ENCODE measurements around the gene CHCHD3.
"Not testable (repeated sequence)": the region's sequence is repeated elsewhere in the genome, so short reads cannot be mapped to it uniquely, and the experiment has no call there.

Gene CHCHD3

DNA sequence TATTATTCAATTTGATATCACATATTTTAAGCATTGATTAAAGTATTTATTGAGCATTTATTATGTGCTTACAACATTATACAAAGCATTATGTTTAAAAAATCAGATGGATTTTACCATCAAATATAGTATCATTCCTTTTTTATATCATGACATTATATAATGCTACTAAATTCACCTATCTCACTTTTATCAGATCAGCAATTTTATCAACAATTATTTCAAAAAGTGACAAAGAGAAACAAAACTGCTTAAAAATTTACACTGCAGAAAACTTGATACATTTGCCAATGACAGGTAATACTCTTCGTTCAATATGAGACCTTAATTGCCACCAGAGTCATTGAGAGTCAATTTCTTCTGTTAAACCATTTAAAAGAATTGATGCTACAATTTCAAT, 82.0 kb downstream of the CHCHD3 start:
- DNase-seq: no peak

DNA sequence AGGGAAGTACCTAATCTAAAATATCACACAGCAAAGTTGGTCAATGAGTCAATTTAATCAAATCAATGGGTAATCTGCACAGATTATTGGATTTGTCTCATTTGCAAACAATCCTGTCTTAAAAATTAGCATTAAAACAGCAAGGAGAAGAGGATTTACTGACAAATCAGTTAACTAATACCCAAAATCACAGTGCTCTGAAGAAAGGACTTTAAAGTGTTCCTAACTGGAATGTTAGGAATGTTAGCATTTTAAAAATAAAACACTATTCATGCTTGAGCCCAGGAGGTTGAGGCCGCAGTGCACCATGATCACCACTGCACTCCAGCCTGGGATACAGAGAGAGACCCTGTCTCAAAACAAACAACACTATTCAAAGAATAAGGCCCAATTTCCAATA, 83.1 kb downstream of the CHCHD3 start:
- peak; percentile 20 for DNase-seq

DNA sequence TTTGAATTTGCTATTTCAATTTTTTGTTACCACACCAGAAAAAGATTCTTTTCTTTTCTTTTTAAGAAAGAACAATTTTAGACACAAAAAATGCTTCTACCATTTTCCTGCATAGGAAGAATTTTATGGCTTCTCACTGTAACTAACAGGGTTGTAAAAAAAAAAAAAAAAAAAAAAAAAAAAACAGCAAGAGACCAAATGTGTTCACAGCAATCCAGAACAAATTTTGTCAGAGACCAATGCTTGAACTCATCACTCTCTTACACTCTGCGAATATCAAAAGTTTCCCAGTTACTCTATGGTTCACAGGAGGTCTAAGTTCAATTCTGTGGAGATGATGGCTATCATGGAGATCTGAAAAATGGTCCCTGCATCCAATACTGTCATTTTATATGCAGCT, 84.4 kb downstream of the CHCHD3 start:
- DNase-seq: no peak

DNA sequence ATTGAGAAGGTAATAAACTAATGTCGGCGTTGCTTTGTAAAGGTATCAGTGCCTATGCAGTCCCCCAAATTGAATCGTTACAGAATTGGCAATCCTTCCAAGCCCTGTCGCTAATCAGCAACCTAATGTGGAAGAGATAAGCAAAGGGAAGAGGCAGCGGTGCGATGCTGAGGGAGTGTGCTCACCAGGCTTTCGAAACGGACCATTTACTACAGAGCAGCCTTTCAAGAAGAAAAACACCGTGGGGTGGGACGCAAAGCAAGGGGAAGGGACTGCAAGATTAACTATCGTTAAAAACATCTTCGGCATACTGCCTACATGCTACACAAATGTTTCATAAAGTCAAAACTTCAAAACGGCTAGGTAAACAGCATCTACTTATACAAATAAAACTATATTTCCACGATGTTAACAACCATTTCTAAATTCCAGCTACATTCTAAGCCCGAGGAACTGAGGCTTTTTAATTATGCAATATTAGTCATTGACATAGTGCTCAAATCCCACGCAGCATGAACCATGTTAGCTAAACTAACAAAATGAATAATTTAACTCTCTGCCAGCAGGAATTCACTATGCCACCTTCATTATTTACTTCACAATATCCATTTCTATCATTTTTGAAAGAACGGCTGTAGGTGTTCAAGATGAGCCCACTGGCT, 85.2 kb downstream of the CHCHD3 start:
- no peak for DNase-seq

DNA sequence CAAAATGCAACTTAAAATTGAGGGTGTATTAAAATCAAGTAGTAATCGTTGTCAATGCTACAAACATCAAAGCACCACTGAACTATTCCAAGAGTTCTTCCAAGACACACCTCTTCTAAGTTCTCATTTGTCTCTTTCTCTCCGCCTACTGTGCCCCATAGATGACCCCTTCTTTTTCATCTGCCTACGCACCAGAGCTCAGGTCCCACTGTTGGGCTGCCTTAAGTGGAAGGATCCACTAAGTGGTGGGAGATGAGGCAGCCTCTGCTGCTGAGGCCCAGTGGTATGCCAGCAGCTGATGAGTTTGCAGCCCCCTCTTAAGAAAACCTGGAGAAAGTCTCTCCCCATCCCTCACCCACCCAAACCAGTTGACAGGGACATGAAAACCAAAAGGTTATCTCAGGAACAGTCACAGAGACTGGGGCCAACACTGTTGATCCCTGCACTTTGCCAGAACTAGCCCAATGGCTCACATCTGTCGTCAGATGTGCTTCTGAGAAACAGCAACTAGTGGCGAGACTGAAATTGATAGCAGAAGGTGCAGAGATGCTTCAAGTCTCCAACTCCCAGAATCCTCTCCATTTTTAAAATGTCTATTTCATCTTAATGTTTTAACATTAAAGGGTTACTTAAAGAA, 88.4 kb downstream of the CHCHD3 start:
- DNase-seq: no peak

DNA sequence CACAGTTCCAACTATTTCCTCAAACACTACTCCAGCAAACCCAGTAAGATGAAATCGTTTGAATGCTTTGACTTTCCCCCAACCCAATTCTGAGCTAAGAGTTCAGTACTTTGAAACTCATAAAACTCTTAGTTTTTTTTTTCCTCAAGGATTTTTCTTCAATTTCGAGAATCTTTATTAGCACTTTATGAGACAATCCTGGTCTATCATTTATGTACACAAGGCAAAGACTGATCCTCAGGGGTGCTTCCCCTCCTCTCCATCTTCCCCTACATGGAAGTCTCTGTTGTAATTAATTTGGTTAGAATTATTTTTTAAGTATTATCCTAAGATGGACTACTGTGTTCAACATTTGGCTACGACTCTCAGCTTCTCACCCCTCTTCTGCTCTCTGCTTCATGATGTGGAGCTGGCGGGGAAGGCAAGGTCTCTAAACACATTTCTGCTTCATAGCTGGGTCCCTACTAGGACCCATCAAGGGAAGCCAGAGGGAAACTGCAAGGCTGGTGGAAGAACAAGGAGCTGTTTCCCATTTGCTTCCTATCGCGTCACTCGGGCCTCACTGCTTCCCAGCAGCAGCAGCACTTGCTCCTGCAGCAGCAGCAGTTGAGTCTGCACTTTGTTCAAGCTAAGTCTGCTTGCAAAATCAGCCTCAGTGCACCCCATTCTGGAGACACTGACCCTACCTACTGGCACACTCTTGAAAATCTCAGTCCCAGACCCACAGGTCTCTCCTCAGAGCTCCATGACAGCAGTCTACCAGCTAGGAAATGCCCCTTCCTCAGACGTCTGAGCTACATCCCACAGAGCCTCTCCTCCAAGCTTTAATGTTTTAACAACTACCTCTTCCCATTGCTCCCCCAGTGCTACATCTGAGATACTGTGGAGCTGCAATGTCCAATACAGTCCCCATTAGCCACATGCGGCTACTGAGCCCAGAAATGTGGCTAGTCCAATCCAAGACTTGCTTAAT, 90.0 kb downstream of the CHCHD3 start:
- DNase-seq: no peak

DNA sequence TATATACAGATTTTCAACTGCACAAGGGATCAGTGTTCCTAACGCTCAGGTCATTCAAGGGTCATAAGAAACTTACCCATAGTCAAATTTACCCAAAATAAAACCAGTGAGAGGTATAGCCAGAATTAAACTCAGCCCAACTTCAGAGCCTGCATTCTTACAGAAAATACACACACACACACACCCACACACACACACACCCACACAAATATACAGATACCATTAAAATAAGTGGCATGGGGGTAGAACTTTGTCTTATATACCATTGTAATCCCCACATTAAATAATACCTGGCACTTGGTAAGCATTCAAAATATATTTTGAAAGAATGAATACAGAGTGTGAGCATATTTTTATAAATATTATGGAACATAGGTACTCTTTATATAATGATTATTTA, 93.8 kb downstream of the CHCHD3 start:
- DNase-seq: no peak

DNA sequence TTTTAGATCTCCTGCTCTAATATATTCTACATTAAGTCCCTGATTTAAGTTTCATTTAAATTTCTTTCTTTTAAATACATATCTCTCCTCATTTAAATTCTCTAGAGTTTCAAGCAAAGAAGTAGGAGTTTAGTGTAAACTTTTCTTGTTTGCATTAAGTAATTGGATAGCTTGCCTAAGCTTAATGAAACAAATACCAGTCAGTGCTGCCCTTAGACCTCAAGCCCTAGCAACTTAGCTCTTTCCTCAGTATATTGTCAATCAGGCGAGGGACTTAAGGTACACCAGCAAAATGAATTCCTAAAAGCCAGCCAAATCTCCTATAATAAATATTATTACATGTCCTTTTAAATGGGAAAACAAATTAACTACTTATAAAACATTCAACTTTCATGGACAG, 101.5 kb downstream of the CHCHD3 start:
- DNase-seq: no peak

DNA sequence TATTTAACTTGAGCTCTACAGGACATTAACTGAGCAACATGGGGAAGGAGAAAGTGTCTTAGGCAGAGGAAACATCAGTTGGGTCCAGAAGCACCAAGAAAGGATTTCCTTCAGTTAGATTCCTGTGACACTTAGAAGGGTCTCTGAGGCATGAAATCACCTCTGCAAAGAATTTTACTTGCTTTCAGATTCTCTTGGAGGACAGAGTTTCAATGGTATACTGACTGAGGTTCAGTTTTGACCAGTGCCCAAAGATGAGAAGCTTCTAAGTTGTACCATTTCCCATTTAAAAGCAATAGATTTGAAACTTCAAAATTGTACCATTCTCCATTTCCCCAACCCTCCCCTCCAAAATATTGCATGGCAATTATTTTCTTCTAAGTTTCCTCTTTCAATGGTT, 102.4 kb downstream of the CHCHD3 start:
- DNase-seq: no peak

DNA sequence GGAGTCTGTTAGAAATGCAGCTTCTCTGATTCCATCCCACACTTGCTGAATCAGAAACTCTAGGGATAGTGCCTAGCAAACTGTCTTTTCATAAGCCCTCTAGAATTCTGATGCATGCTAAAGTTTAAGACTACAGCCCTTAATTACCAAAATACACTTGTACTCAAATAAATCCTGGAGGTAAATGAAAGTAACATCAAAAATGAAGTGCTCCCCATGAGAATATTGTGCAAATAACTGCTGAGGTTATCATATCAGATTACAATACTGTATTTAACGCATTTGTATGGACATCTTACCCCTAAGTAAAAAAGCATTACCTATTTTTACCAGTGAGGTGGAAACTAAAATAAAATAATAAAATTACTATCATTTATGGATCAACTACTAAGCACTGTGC, 104.7 kb downstream of the CHCHD3 start:
- no peak for DNase-seq

DNA sequence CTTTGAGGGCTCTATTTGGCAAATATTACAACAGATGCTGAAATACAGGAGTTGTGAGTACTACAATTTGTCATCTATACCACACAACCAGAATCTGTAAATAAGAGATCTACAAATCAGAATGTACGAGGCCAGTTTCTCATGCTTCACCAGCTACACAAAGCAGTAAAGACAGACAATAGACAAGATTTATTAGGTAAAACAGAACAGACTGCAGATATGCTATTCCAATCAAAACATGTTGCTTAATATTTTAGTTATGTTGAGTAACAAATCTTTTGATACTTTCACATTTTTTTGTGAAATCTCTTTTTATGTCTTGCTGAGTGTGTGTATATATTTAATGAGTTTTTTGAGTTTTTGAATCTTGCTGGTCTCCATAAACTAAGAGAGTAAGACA, 109.1 kb downstream of the CHCHD3 start:
- DNase-seq: no peak

DNA sequence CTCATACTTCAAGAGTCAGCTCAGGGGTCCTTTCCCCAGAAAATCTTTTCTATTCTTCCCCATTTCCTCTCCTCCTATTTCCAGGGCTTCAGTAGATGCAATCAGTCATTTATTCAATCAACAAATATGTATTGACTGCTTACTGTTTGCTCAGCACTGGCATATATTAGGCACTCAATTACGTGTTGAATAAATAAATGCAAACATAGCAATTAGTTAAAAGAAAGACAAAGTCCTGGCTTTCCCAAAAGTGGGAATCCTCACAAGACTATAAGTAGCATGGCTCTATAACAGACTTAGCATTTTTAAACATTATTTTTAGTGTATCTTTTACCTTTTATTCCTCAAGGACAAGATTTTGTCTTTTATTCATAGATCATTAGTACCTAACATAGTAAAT, 111.6 kb downstream of the CHCHD3 start:
- DNase-seq: no peak

DNA sequence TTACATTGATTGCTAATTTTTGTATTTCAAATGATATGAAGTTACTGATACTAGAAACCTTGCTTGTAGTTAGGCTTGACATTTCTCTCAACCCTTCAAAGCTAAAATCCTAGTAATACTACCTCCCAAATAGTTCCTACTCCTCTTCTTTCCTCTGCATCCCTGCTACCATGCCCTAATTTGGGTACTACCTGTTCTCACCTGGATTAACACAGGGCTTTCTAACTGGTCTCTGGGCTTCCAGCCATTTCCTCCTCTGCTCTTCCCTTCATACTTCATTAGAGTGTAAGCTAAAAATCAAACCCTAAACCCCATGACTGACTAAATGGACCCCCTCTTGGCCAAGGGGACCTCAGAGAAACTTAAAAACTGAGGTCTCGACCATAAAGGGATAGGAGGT, 112.4 kb downstream of the CHCHD3 start:
- no peak for DNase-seq

DNA sequence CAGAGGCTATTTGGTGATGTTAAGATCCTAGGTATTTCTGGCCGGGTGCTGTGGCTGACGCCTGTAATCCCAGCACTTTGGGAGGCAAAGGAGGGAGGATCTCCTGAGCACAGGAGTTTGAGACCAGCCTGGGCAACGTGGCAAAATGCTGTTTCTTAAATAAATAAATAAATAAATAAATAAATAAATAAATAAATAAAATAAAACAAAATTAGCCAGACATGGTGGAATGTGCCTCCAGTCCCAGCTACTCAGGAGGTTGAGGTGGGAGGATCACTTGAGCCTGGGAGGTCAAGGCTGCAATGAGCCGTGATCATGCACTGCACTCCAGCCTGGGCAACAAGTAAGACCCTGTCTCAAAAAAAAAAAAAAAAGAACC, 114.4 kb downstream of the CHCHD3 start:
- DNase-seq: not testable (repeated sequence)

DNA sequence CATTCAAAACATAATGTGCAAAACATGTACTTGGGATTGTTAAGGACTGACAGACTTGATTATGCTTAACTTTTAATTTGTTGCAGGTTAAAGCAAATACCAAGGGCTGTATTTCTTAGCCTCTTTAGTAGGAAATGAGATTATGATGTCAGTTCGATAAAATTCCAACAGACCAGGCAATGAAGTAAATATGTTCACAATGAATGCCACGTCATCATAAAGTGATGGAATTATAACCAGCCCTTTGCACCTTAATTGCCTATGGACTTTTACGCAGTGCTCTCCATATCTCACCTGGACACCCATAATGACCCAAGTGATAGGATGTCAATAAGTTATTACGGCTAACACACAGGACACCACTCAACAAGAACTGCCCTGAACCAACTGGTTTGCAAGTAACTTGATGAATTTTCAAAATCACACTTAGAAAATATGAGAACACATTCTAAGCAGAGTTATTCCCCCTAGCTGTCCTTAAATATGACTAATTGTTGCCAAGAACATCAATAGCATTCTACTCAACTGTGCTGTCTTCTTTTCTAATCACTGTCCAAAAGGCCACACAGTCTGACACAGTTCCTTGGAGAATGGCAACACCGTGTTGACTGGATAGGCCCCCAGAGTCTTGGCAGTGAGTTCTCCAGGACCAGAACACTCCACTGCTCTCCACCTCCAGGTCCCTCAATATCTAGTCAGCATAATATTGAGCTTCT, 115.0 kb downstream of the CHCHD3 start:
- peak; percentile 31 for DNase-seq

DNA sequence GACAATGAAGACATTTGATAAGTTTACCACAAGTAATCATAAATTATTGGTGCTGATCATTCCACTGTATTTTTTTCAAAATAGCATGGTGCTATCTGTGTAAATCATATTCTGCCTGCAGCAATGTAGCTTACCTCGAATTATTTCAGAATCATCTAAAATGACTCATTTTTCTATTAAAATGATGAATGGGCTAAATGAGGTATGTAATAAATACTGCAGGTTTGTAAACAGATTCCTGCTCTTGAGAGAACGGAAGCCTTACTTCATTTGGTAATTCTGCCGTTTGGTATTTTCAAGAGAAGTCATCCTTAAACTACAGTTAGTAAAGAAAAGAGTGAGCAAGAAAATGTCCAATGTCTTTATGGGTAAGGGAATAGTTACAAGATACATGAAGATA, 115.9 kb downstream of the CHCHD3 start:
- no peak for DNase-seq

DNA sequence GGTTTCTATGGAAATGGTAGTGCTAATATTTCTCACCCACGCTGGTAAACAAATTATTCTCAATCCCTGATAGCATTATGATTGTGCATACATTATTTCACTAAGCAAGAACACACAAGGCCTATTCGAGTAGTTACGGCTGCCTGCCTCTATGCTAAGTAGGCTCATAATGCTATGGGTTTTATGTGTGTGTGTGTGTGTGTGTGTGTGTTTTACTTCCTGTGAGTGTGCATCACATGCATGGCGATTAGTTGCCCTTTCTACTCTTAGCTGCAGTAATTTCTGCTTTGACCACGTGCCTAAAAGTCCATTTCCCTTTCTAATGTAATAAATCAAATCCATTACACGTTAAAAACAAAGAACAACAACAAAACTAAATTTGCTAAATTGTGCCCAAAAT, 117.0 kb downstream of the CHCHD3 start:
- DNase-seq: no peak

DNA sequence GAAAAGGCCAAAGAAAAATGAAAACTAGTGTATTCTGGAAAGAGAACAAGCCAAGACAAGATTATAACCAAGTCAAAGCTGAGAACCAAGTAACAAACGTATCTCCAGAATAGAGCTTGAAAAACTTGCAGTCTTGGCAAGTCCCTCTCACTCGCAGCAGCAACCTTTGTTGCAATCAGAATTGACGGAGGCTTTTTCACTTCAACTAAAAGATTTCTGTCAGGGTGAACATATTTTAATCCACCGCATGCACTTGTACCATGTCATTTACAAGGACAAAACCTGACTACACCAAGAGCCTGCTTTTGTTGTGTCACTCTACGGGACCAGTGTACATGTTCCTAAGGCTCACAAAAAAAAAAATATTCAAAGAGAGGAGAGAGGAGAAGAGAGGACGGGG, 122.0 kb downstream of the CHCHD3 start:
- no peak for DNase-seq

DNA sequence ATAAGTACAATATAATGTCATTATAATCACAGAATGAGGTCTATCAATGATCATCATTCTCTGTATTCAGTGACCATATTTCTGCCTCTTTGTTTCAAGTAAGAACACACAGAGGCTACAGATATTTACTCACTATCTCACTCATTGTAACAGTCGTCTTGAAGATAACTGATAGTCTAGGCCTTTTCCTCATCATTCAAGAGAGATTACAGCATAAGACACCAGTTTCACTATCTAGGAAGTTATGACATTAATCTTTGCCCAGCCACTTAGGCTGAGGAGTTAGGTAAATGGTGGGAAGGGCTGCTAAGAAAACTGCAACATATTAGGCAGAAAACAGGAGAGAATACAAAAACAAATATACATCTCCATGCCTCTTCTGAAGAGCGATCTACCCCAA, 125.3 kb downstream of the CHCHD3 start:
- DNase-seq: no peak

DNA sequence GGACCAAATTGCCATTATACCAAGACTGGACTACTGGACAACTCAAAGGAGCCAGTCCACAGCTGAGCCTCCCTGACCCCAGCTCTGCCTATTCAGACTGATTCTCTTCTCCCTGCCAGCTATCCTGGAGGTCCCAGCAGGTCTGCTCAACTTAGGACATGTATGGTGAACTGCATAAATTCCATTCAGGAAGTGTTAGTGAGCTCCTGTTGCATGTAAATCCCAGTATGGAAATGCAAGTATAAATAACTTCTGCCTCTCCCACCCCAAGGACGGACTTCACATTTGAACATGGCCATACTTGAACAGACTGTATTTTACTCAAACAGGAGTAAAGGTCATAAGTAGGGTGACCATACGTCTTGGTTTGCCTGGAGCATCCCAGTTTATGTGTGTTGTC, 128.4 kb downstream of the CHCHD3 start:
- no peak for DNase-seq

DNA sequence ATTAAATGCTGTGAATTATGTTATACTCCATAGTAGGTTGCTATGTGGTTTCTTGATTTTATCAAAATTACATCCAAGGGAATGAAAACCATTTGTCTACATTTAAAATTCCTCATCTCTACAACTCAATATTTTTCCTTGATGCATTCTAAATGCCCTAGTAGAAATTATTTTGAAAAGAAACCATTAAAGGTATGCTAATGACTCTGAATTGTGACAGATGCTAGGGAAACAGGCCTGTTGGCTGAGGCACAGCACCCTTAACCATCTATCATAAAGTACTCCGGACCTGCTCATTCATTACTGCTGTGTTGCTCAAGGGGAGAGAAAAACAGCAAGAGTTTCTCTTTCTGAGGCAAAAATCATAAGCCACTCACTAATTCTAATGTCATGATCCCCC, 131.2 kb downstream of the CHCHD3 start:
- DNase-seq: no peak

DNA sequence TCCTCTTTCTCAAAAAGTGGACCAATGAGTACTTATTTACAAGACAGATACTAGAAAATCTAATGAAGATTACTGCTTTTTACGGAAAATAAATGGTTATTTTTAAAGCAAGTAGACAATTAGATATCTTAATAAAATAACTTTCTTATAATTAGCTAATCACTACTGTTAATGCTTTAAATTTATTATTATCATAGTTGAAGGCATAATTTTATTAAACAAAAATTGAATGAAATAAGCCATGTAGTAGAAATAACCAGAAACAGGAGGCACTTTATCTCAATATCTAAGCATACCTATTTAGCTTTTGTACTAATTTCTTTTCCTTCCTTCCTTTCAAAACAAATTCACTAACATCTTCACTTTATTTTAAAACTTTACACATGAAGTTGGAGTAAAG, 134.9 kb downstream of the CHCHD3 start:
- no peak for DNase-seq

DNA sequence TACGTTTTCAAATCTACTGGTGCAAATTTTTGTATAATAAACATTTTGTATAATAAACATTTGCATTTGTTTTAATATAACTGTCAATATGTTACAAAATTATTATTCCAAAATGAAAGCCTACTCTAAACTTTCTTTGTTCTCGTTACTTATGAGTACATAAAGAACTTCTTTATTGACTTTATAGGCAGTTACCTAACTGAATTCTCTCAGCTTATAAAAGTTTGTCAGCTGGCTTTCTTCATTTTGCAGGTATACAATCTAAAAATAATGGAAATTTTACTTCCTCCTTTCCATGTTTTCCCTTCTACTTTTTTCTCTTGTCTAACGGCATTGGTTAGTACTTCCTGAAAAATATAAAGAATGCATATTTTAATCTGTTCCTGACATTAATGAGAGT, 137.1 kb downstream of the CHCHD3 start:
- no peak for DNase-seq
